Kidney glomerular epithelial cell (primary cell): ENCODE data around the gene CKS2.

ENCODE experiments used
- DNase-seq: peaks from one replicate; lab custom pipeline; 2025; lab: John Stamatoyannopoulos, UW

The CKS2 gene

GRCh38 chr9:89350988-89351557 is 40.1 kb downstream of the CKS2 start:
- no peak for DNase-seq

- DNase-seq = no peak
Measured at GRCh38 chr9:89351584-89352300, 40.7 kb downstream of the CKS2 start.

- DNase-seq = no peak
Measured at GRCh38 chr9:89352451-89352850, 41.5 kb downstream of the CKS2 start.

- DNase-seq = no peak
Measured at GRCh38 chr9:89352874-89353649, 42.1 kb downstream of the CKS2 start.

GRCh38 chr9:89353989-89354388 is 43.0 kb downstream of the CKS2 start:
- no peak for DNase-seq

DNA sequence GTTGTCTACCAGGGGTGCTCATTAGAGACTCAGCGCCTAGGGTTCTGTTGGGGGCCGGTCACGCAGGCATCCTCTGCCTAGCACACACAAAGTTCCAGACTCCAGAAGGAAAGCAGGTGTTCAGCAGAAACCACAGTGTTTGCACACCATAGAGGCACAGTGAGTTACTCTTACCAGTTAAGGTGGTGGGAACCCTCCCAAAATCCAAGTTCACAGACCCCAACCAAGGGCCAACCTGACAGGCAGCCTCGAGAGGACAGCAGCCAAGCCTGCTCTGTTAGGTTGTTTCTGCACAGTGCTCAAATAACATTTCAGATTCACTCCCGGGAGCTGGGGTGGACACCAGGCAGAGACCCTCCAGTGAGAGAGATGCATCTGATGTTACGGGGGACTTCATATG is 43.5 kb downstream of the CKS2 start:
- DNase-seq = no peak

GRCh38 chr9:89356782-89357181 is 45.8 kb downstream of the CKS2 start:
- DNase-seq = no peak

DNA sequence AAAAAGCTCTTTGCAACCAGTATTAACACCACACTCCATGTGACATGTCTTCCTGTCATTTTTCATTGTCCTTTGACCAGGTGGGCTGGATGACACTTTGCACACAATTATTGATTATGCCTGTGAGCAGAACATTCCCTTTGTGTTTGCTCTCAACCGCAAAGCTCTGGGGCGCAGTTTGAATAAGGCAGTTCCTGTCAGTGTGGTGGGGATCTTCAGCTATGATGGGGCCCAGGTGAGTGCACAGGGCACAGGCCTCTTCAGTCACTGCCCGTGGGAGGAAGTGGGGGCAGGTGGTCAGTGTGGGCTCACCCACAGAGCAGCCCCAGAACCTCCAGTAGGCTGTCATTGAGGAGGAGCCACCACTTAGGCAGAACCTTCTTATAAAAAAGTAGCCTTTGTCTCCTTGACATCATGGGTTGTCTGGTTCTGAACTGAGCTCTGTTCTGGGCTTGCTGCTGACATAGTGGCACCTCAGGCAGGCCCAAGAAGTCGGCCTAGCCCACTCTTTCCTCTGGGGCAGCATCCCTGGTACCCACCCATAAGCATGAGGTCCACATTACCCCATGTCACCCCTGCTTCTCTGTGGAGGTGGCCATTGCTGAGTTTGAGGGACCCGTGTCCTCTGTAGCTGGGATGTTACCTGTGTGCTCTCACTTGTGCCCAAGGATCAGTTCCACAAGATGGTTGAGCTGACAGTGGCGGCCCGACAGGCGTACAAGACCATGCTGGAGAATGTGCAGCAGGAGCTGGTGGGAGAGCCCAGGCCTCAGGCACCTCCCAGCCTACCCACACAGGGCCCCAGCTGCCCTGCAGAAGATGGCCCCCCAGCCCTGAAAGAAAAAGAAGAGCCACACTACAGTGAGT is 46.6 kb downstream of the CKS2 start:
- DNase-seq = no peak

DNA sequence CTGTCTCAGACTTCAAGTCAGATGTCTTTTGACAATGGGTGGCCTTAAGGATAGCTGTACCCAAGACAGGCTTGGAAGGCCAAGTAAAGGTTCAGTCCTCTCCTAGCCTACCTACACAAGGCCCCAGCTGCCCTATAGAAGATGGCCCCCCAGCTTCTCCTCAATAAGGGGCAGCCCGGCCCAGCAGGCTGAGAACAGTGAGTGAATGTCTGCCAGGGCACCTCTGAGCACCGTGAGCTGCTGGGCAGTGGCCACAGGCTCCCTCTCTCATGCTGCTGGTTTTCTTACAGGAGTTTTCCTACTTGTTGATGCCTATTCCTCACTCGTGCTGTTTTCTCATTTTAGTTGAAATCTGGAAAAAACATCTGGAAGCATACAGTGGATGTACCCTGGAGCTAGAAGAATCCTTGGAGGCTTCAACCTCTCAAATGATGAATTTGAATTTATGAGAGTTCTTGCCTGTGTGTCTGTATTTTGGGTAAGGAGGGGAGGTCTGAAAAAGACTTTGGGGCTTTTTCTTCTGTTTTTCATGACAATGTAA is 47.5 kb downstream of the CKS2 start:
- DNase-seq = no peak

DNA sequence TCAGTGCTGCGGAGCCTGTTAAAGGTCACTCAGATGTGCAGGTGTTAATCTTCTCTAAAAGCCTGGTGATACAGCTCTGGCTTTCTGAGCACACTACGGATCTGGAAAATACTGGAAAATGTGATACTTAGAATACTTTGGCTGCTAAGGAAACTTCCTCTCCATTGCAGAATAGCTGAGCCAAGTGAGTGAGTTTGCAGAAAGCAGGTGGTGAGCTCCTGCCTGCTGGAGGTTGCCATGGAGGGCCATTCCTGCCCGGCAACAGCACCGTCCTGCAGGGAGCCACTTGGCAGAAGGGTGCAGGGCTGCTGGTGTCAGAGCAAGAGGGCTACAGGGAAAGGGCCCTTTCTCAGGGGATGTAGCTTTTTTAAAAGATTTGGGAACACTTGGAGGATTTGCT is 48.0 kb downstream of the CKS2 start:
- DNase-seq = no peak

DNA sequence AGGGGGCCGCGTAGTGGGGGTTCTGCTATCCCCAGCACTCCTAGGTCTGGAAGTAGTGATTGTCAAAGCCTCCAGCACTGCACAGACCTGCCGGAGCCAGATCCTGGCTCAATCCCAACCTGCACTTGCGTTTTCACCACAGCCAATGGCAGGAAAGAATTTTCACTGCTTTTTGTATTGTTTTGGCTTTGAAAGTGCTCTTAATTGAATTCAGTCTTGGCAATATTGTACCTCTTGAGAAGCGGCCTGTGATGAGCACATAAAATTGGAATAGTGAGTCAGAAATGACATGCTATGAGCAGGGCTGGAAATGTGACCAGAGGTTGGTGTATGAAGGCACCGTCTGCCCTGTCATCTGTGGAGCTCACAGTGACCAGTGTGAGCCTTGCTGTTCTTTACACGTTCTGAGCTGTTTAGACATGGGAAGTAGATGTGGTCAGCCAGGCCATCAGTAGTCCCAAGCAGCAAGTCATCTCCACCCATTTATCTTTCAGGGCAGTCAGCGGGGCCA is 48.8 kb downstream of the CKS2 start:
- DNase-seq = no peak

DNA sequence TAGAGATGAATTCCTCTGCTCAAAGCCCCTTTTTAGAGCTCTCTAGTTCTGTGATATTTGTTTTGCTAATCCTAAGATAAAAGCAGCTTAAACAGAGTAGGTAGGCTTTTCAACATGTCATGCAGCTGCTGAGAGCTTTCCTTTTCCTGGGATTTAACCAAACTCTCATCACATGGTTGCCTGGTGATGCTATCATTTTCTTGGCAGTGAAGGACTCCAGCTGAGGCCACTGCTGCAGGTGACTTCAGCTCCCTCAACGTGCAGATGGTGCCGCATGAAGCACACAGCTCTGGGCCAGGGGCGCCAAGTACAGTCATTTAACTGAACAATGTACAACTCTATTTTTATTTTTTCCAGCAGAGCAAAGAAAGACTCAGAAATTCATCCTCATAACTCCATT is 49.5 kb downstream of the CKS2 start:
- DNase-seq = no peak

DNA sequence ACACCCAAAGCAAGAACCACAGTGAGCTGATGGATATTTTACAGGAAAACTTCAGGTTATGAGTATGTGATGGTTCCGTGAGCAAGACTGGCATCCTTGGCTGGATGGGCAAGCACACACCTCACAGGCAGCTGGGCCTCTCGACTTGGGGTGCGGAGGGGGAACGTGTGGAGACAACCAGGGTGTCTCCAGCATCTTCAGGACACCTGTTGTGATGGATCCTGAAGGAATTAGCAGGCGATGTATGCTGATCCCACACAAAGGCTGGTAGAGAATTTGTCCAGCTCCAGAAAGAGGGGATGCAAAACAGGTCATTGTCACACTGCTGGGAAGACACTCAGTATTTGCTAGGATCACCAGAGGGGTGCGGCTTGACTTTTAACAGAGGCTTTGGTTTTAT is 50.0 kb downstream of the CKS2 start:
- DNase-seq = no peak

DNA sequence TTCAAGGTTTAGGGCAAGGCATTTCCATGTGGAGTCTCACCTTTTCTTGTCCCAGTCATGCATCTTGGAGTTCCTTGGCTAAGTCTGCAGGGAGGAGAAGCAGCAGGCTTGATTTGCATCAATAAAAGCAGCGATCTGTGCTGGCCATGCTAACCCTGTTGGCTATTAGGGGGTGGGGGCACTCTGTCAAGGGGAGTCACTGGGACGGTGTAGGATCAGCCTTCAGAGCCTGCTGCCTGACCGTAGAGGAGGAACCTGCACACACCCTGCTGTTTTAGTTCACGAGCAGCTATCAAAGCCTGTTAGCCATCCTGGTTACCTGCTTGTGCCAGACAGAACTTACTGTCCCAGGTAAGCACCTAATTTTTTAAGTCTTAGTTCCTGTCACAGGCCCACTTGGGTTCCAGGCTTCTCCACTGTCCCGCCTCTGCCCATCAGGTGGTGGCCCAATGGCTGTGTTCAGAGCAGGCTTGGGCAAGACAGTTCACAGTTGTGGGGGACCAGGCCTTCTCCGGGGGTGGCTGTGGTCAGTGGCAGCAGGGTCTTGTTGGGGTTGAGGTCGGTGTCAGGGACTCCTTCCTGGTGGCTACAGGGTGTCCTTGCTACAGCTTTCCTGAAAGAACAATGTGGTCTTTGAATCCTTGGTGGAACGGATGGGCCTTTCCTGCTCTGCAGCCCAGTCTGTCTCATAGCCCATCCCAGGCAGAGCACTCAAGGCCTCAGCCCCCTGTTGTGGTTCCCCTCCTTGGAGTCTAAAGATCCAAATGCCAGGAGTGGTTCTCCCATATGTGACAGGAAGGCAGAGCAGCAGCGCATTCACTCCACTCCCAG is 51.0 kb downstream of the CKS2 start:
- no peak for DNase-seq

- DNase-seq = no peak
Measured at GRCh38 chr9:89362647-89363310, 51.8 kb downstream of the CKS2 start.

DNA sequence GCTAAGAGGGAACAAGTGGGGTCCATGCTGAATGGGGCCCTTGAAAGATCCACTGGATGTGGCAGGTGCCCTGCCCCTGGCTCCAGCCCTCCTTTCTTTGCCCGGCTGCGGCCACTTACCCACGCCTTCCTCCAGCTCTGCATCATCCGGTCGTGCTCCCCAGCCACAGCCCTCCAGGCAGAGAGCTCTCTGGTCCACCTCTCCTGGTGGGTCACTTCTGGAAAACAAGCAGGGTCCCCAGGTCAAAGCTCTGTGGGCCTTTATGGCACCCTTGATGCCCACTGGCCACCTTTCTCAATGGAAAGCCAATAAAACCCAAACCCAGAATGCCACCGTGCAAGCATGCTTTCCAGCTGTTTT is 52.3 kb downstream of the CKS2 start:
- DNase-seq = no peak

DNA sequence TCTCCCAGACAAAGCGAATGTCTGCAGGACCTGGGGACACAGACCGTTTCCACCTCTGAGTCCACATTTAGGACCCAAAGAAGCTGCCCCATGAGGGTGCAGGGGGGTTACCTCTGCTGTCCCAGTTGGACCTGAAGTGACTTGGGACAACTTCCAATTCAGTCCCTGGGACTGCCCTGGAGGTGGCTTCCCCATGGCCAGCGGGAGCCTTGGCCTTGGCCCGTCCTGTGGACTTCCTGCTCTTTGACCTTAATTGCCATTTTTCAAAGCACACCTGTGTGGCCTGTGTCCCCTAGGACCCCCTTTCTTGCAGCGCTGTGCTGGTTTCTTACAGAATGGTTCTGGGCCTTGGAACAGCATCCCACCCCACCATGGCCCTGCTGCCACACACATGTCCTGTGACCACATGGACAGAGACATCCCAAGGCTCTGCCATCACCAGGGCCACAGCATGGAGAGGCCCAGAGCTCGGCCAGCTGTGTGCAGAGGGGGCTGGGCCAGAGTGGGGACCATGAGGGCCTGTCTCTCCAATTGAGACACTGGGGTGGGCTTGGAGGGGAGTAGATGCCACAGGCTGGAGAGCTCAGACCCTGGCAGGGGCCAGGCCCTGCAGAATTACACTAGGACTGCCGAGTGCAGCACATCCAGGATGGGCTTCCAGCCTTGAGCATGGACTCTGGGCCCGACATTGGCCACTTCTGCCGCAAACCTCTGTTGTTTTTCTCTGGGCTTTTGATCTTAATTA is 53.1 kb downstream of the CKS2 start:
- no peak for DNase-seq

- DNase-seq = no peak
Measured at GRCh38 chr9:89364666-89365531, 53.9 kb downstream of the CKS2 start.

- DNase-seq = no peak
Measured at GRCh38 chr9:89365532-89365912, 54.5 kb downstream of the CKS2 start.
